KOPT-K1 (cell line): Measurements from ENCODE around the gene PRKAG1.
A peak's percentile ranks its signal among the peaks of the same experiment; 100 is the strongest.

Source experiments
- H3K27ac ChIP-seq: fragments of 200-600 bp; sonication (generic); 2 replicates; pipeline ENCODE4 v1.5.1; 2016; ENCODE audit warnings: antibody characterized with exemption, mild to moderate bottlenecking, low read depth, low read length; ENCODE audit not compliant: poor library complexity, severe bottlenecking
- H3K36me3 ChIP-seq: fragments of 200-600 bp; sonication (generic); 2 replicates; pipeline ENCODE4 v1.5.1; 2017; ENCODE audit warnings: antibody characterized with exemption, mild to moderate bottlenecking, low read length, moderate library complexity; ENCODE audit not compliant: insufficient read depth
- H3K9me3 ChIP-seq: fragments of 200-600 bp; sonication (generic); 2 replicates; pipeline ENCODE4 v1.5.1; 2017; ENCODE audit warnings: antibody characterized with exemption, low read length, mild to moderate bottlenecking; ENCODE audit not compliant: insufficient read depth, poor library complexity, severe bottlenecking

Gene PRKAG1

GRCh38 chr12:48965298-48965838 is 53.2 kb downstream of the PRKAG1 start:
- H3K27ac ChIP-seq = no peak overlapping the region
- H3K36me3 ChIP-seq = no peaks in the 10 kb centered on the region
- no peaks in the 10 kb centered on the region for H3K9me3 ChIP-seq

GRCh38 chr12:48961801-48962200 is 56.8 kb downstream of the PRKAG1 start:
- Histone ChIP-seq H3K9me3 (no peaks in the 10 kb centered on the region), H3K36me3 (no peaks in the 10 kb centered on the region), H3K27ac (no peak overlapping the region)

DNA sequence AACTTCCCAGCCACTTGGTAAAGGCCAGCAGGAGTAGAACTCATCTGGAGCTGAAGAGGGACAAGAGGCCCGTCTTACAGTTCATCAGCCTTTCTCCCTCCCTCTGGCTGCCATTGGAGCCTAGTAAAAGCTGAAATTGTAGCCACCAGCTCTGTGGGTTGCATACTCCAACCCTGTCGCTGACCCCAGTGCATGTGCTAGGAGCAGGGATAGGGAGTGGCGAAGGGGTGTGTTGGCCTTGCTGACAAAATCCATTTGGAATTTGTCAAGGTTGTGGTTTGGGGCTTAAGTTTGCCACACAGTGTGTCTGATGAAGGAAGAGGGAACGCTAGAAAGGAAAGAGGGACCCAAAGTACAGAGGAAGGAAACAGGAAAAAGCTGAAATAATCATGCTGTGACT is 57.2 kb downstream of the PRKAG1 start:
- H3K36me3 ChIP-seq = no peaks in the 10 kb centered on the region
- no peaks in the 10 kb centered on the region for H3K9me3 ChIP-seq
- H3K27ac ChIP-seq = no peak overlapping the region

DNA sequence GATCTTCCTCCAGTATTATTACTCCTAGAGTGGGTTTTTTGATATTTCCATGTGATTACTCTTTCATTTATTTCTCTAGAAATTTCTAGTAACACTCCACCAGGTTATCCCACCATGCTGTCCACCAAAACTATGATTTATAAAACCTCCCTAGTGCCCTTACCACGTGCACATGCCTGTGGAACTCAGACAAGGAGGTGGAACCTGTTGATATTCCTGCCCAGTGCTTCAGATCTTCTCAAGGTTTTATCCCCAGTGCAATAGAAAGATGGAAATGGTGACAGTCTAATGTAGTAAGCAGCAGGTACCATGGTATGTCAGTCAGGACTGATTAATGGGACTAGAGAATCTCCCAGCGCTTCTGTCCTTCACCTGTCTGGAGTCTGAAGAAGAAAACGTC is 57.7 kb downstream of the PRKAG1 start:
- no peaks in the 10 kb centered on the region for H3K9me3 ChIP-seq
- H3K27ac ChIP-seq = no peak overlapping the region
- no peaks in the 10 kb centered on the region for H3K36me3 ChIP-seq

GRCh38 chr12:48958049-48958388 is 60.6 kb downstream of the PRKAG1 start:
- Histone ChIP-seq H3K27ac (no peak overlapping the region), H3K9me3 (no peaks in the 10 kb centered on the region), H3K36me3 (peaks cover 18% of the 10 kb centered on the region; the same call in 1 of the 2 replicates)

- H3K27ac ChIP-seq = peak within 1 kb of the TSS; percentile 85
- no peaks in the 10 kb centered on the region for H3K9me3 ChIP-seq
- peaks cover 24% of the 10 kb centered on the region; the same call in 1 of the 2 replicates for H3K36me3 ChIP-seq
Observed at GRCh38 chr12:48957141-48958048, 61.2 kb downstream of the PRKAG1 start, which contains the start of gene ARF3. TSS of gene ARF3 (minus strand) at chr12:48957487. CDS start at chr12:48941095, 16,392 bp downstream.

GRCh38 chr12:48956279-48957140 is 62.1 kb downstream of the PRKAG1 start:
- Histone ChIP-seq H3K27ac (peak overlapping the region; percentile 85), H3K9me3 (no peaks in the 10 kb centered on the region), H3K36me3 (peaks cover 29% of the 10 kb centered on the region; the same call in 1 of the 2 replicates)

DNA sequence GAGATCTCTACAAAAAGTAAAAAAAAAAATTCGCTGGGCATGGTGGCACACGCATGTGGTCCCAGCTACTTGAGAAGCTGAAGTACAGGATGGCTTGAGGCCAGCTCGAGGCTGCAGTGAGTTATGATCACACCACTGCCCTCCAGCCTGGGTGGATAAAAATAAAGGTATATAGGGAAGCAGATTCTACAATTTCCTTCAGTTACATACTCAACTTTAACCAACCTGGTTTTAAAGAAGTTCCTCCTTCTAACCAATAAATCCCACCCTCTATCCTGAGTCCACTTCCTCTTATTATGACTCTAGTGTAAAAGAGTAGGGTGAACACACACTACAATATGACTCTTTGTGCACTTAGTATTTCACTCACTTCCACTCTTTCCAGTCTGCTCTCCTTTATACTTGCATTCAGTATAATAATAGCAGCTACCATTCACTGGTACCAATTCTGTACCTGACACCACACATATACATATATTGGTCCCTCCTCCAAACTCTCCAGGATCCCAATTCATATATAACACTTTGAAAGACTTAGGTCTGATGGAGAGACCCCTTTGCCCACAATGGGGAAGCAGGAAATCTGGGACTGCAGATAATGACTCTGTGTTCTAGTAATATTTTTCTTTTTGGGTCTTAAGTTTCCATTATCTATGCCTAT is 63.6 kb downstream of the PRKAG1 start:
- no peaks in the 10 kb centered on the region for H3K9me3 ChIP-seq
- peaks cover 36% of the 10 kb centered on the region; the same call in 1 of the 2 replicates for H3K36me3 ChIP-seq
- H3K27ac ChIP-seq = no peak overlapping the region

DNA sequence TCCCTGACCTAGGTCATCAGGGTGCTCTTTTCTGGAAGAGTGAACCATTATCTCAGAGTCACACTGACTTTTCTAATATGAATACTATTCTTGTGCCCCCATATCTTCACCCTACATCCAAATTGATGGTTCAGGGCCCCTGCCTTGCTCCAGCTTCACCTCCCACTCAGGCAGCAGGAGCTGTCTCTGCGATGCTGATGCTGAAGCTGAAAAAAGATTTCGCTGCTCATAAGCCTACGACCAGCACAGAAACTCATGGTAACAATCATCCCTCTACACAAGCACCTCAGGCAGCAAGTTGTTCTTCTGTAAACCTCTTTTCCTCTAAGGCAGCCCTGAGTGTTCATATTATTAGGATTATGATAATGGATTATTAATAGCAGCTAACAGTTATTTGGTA is 64.5 kb downstream of the PRKAG1 start:
- no peak overlapping the region for H3K27ac ChIP-seq

GRCh38 chr12:48952691-48953090 is 65.9 kb downstream of the PRKAG1 start:
- Histone ChIP-seq H3K27ac (no peak overlapping the region), H3K36me3 (peaks cover 42% of the 10 kb centered on the region), H3K9me3 (no peaks in the 10 kb centered on the region)

More for the DNA sequence above, 64.5 kb downstream of the PRKAG1 start:
- Histone ChIP-seq H3K9me3 (no peaks in the 10 kb centered on the region), H3K36me3 (peaks cover 42% of the 10 kb centered on the region)
